AG04450 (cell line): ENCODE measurements around the gene UVSSA. TPM values are rescaled to one million over a fixed set of nuclear protein-coding genes. Genes with fewer than 3 reads are reported as not detected.
"Not testable (repeated sequence)": the region's sequence is repeated elsewhere in the genome, so short reads cannot be mapped to it uniquely, and the experiment has no call there.

Source experiments
- CTCF ChIA-PET: fragments of 300-600, 350-600 bp; formaldehyde crosslinking; extraction: SDS; loops from one replicate; lab custom pipeline; 2022; ENCODE audit warnings: antibody characterized with exemption, inconsistent platforms; lab: Charles Lee
- POLR2A ChIA-PET: fragments of 350-600 bp; formaldehyde crosslinking; extraction: SDS; loops from one replicate; lab custom pipeline; 2021; ENCODE audit warnings: antibody characterized with exemption, inconsistent platforms; lab: Yijun Ruan, JAX
- DNase-seq: peaks from one replicate; pipeline ENCODE4 v3.0.0-alpha.2; 2011; ENCODE audit warnings: low read depth, low spot score
- H3K27ac ChIP-seq: one replicate; pipeline ENCODE4 v1.5.1; 2012; ENCODE audit warnings: low read depth, low read length, control low read depth
- H3K27me3 ChIP-seq: one replicate; pipeline ENCODE4 v1.6.0; 2012; ENCODE audit warnings: low read length; ENCODE audit not compliant: control insufficient read depth, insufficient read depth
- H3K4me3 ChIP-seq: 2 replicates; pipeline ENCODE4 v1.5.1; 2011; ENCODE audit warnings: mild to moderate bottlenecking, low read depth, low read length, control low read depth
- H3K9me3 ChIP-seq: 2 replicates; pipeline ENCODE4 v1.5.1; 2012; ENCODE audit warnings: low read length; ENCODE audit not compliant: control insufficient read depth, insufficient read depth
- polyA plus RNA-seq: library from polyadenylated mRNA; depleted of rRNA; stranded (reverse); fragments of >200 nt; gene quantifications from 2 replicates; pipeline ENCODE4 v1.2.3, GENCODE V29; 2011
- TF ChIP-seq, protein P1 (sequence below): IDR thresholded peaks from 2 replicates; pipeline ENCODE4 v1.5.1; 2011; ENCODE audit warnings: low read depth, low read length, control low read depth, inconsistent platforms

Gene UVSSA
- polyA plus RNA-seq, 1 experiment, result 4.9 TPM

DNA sequence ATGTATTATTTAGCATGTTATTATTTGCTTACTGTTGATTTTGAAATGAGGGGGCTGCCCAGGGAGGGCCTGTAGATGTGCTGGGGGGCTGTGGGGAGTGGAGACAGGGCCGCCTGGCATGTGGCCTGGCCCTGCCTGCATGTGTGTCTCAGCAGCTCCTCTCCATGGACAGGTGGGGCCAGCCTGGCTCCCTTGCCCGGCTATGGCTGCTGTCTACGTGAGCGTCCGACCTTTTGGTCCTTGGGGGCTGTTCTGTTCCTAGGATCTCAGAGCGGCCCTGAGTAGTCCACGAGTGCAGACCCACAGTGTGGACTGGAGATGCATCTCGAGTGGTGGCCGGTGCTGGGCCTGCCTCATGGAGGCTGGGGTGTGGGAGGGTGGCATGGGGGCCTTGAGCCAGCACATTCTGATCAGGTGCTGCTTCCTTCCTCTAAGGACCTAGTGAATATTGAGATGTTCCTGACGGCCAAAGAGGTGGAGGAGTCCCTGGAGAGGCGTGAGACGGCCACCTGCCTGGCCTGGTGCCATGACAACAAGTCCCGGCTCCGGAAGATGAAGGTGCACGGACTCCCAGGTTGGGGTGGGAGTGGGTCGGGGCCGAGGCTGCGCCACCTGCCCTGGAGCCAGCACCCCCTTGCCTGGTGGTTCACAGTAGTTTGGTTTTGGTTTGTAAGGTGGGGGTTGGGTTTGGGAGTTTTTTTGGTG is 24.9 kb upstream of the UVSSA start:
- no peaks in the 10 kb centered on the region for H3K27me3 ChIP-seq
- no peak for DNase-seq
- ChIA-PET CTCF (interaction anchor here (0.7 kb wide), 1 partner anchor 155 kb away, joined by 4 read pairs; no protein-coding TSS in a partner anchor), POLR2A (no interaction called here)
- TF ChIP-seq, protein P1, sequence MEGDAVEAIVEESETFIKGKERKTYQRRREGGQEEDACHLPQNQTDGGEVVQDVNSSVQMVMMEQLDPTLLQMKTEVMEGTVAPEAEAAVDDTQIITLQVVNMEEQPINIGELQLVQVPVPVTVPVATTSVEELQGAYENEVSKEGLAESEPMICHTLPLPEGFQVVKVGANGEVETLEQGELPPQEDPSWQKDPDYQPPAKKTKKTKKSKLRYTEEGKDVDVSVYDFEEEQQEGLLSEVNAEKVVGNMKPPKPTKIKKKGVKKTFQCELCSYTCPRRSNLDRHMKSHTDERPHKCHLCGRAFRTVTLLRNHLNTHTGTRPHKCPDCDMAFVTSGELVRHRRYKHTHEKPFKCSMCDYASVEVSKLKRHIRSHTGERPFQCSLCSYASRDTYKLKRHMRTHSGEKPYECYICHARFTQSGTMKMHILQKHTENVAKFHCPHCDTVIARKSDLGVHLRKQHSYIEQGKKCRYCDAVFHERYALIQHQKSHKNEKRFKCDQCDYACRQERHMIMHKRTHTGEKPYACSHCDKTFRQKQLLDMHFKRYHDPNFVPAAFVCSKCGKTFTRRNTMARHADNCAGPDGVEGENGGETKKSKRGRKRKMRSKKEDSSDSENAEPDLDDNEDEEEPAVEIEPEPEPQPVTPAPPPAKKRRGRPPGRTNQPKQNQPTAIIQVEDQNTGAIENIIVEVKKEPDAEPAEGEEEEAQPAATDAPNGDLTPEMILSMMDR, result no peak
- no peak overlapping the region for H3K27ac ChIP-seq
- peaks cover 55% of the 10 kb centered on the region for H3K9me3 ChIP-seq
- no peak overlapping the region for H3K4me3 ChIP-seq

DNA sequence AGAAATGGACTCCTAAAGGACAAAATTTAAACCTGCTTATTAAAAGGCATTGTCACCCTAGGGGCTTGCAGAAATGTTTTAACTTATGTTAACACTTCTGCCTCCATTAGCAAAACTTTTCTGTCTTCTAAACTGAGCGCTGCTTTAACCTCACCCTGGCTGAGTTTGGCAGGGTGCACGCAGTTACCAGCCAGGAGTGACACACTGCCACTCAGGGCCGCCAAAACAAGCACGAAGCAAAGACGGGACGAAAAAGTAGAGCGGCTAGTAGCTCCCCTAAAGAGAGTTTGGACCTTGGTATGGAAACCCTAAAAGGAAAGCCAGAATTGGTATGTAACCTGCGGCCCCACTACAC is 23.8 kb upstream of the UVSSA start:
- CTCF ChIA-PET, result interaction anchor here (0.6 to 0.7 kb wide), 2 partner anchors 46 to 55 kb away, joined by 3 to 7 read pairs; no protein-coding TSS in a partner anchor

DNA sequence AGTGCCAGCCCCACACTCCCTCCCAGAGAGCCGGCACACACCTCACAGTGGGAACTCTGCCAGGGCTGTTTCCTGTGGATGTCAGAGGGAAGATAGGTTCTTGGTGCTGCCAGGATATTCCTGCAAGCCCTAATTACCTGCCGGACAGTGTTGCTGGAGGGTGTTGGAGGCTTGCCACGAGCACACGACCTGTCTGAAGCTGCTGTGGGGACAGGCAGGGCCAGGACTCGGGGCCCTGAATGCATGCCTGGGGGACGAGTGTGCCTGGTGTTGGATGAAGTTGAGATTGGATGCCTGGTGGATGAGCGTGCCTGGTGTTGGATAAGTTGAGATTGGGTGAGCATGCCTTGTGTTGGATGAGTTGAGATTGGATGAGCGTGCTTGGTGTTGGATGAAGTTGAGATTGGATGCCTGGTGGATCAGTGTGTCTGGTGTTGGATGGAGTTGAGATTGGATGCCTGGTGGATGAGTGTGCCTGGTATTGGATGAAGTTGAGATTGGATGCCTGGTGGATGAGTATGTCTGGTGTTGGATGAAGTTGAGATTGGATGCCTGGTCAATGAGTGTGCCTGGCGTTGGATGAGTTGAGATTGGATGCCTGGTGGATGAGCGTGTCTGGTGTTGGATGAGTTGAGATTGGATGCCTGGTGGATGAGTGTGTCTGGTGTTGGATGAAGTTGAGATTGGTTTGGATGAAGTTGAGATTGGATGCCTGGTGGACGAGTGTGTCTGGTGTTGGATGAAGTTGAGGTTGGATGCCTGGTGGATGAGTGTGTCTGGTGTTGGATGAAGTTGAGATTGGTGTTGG is 23.2 kb upstream of the UVSSA start:
- no peak overlapping the region for H3K4me3 ChIP-seq
- CTCF ChIA-PET, result interaction anchor here (0.7 kb wide), 1 partner anchor 56 kb away, joined by 3 read pairs; no protein-coding TSS in a partner anchor
- POLR2A ChIA-PET, result no interaction called here

More for the DNA sequence above, 23.8 kb upstream of the UVSSA start:
- H3K27ac ChIP-seq, result peak overlapping the region; percentile 95
- DNase-seq, result no peak
- peaks cover 51% of the 10 kb centered on the region for H3K9me3 ChIP-seq
- POLR2A ChIA-PET, result no interaction called here
- TF ChIP-seq, protein P1, result no peak
- H3K4me3 ChIP-seq, result no peak overlapping the region
- no peaks in the 10 kb centered on the region for H3K27me3 ChIP-seq

DNA sequence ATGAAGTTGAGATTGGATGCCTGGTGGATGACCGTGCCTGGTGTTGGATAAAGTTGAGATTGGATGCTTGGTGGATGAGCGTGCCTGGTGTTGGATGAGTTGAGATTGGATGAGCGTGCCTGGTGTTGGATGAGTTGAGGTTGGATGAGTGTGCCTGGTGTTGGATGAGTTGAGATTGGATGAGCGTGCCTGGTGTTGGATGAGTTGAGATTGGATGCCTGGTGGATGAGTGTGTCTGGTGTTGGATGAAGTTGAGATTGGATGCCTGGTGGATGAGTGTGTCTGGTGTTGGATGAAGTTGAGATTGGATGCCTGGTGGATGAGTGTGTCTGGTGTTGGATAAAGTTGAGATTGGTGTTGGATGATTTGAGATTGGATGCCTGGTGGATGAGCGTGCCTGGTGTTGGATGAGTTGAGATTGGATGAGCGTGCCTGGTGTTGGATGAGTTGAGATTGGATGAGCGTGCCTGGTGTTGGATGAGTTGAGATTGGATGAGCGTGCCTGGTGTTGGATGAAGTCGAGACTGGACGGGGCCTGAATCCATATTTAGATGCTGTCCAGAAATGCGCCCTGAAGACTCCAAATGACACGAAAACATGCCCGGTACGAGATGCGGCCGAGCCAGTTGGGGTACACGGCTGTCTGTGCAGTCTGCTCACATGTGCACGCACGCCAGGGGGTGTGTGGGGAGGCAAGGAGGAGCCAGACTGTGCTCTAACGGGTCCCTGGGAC is 22.4 kb upstream of the UVSSA start:
- CTCF ChIA-PET, H3K27me3 ChIP-seq, H3K4me3 ChIP-seq, DNase-seq, POLR2A ChIA-PET: not testable (repeated sequence)
- peak overlapping the region; percentile 95 for H3K27ac ChIP-seq
- peaks cover 45% of the 10 kb centered on the region for H3K9me3 ChIP-seq

More for the DNA sequence above, 23.2 kb upstream of the UVSSA start:
- TF ChIP-seq, protein P1, result no peak
- DNase-seq, result peak; percentile 87
- Histone ChIP-seq H3K27me3 (no peaks in the 10 kb centered on the region), H3K9me3 (peaks cover 47% of the 10 kb centered on the region), H3K27ac (peak overlapping the region; percentile 95)

DNA sequence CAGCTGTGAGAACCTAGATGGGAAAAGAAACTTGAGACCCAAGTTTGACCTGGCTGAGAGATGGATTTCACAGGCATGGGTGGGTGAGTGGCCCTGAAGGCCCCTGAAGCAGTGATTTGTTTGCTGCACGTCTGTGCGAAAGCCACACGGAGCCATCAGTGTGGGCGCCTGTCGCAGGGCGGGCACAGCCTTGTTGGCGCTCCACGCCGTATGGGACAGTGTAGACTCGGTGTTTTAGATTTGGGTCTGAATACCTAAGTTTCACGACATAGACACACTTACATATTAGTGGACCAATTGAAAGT is 21.9 kb upstream of the UVSSA start:
- ChIA-PET CTCF (no interaction called here), POLR2A (no interaction called here)
- no peak overlapping the region for H3K4me3 ChIP-seq
- peaks cover 45% of the 10 kb centered on the region for H3K9me3 ChIP-seq
- no peaks in the 10 kb centered on the region for H3K27me3 ChIP-seq
- DNase-seq, result no peak
- peak overlapping the region; percentile 95 for H3K27ac ChIP-seq
- TF ChIP-seq, protein P1, result no peak
